IgD-negative memory B cell (primary cell): ENCODE measurements around the gene PSMD2. TPM values are rescaled to one million over a fixed set of nuclear protein-coding genes. Genes with fewer than 3 reads are reported as not detected.

Experiments used
- H3K27ac Mint-ChIP-seq, 3 donors: one replicate each; pipeline ENCODE4 v1.8.0; 2020 to 2022; ENCODE audit warnings: mild to moderate bottlenecking in 3 of 3, mixed read lengths in 3 of 3, moderate library complexity in 1 of 3
- H3K27me3 Mint-ChIP-seq: one replicate; pipeline ENCODE4 v1.8.0; 2021; ENCODE audit warnings: mixed read lengths
- H3K36me3 Mint-ChIP-seq: one replicate; pipeline ENCODE4 v1.8.0; 2020; ENCODE audit warnings: mild to moderate bottlenecking, mixed read lengths
- H3K4me1 Mint-ChIP-seq, 3 donors: one replicate each; pipeline ENCODE4 v1.8.0; 2020 to 2022; ENCODE audit warnings: mixed read lengths in 3 of 3, mild to moderate bottlenecking in 1 of 3
- H3K4me3 Mint-ChIP-seq, 4 donors: one replicate each; pipeline ENCODE4 v1.8.0; 2020 to 2022; ENCODE audit warnings: mild to moderate bottlenecking in 4 of 4, mixed read lengths in 4 of 4, moderate library complexity in 3 of 4
- H3K9me3 Mint-ChIP-seq, 3 donors: one replicate each; pipeline ENCODE4 v1.8.0; 2020 to 2021; ENCODE audit warnings: mixed read lengths in 3 of 3, mild to moderate bottlenecking in 1 of 3
- polyA plus RNA-seq: library from polyadenylated mRNA; unstranded; fragments of 300-500 nt; fragmentation: Illumina TruSeq; gene quantifications from one replicate; pipeline ENCODE4 v1.2.3, GENCODE V29; 2021

PSMD2 gene
- polyA plus RNA-seq, 1 donor from 2014 or later = 143 TPM

DNA sequence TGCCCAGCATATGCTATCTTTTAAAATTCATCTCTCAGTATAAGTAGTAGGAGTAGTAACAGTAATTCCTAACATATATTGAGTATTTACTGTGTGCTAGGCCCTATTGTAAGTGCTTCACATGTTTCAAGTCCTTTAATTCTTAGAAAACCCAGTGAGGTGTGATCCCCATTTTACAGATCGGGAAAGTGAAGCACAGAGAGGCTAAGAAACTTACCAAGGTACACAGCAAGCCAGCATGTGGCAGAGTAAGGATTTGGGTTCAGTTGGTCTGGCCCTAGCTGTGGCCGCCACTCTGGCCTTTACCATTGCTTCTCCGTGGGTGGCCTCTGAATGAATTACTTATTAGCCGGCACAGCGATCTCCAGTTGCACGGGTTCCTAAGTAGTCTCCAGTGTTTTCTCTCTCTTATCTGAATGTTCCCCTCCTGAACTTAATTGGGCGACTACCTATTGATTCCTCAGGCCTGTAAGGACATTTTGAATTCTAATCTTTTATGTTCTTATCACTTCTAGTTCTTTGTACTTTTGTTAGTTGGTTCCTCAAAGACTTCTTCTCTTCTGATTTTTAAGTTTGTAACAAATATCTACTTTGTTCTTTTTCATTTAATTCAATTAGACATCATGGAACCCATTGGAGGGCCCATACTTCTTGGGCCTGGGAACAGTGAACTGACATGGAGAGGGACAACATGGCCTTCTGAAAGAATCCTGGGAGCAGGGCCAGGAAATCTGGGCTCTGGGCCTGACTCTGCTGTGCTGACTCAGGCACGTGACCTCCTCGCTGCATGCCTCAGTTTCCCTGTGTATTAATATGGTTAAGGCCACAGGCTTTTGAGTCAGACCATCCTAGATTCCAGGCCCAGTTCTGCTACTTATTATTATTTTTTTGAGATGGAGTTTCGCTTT lies 50.8 kb downstream of the PSMD2 start:
- Mint-ChIP-seq H3K4me3 (no peak overlapping the region), H3K36me3 (peaks cover 2% of the 10 kb centered on the region), H3K4me1 (no peaks in the 10 kb centered on the region), H3K27ac (peak overlapping the region in 1 of 3 donors; percentile 54), H3K27me3 (peaks cover 1% of the 10 kb centered on the region), H3K9me3 (no peaks in the 10 kb centered on the region)

GRCh38 chr3:184350618-184351017 lies 51.6 kb downstream of the PSMD2 start:
- no peak overlapping the region for H3K27ac Mint-ChIP-seq
- no peaks in the 10 kb centered on the region for H3K9me3 Mint-ChIP-seq
- peaks cover 2% of the 10 kb centered on the region for H3K36me3 Mint-ChIP-seq
- no peak overlapping the region for H3K4me3 Mint-ChIP-seq
- H3K27me3 Mint-ChIP-seq = peaks cover 1% of the 10 kb centered on the region
- H3K4me1 Mint-ChIP-seq = no peaks in the 10 kb centered on the region

GRCh38 chr3:184351511-184352148 lies 52.6 kb downstream of the PSMD2 start:
- H3K27ac Mint-ChIP-seq = no peak overlapping the region
- H3K9me3 Mint-ChIP-seq = no peaks in the 10 kb centered on the region

DNA sequence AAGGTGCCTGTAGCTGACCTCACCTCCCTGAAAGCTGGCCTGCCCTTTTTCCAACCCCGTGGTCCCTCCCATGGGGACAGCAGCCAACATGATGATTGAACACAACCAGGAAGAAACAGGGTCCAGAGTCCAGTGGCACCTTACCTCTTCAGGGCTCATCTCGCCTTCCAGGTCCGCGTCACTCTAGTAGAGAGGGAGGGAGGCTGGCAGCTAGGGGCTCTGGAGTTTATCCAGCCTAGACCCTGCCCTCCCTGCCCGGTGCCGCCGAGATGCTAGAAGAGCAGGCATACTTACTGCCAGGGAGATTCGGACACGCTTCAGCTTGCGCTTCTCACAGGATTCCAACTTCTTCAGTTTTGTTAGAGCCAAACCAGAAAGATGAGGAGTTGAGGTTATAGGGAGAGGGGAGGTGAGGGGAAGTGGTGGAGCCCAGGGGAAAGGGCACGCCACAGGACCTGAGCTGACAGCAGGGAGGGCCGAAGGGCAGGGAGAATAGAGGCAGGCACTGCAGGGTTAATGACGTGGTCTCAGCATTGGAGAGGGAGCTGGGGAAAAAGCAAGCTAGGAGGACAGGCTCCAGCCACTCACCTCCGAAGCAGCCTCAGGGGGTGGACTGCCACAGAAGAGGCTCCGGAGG lies 53.2 kb downstream of the PSMD2 start:
- no peaks in the 10 kb centered on the region for H3K9me3 Mint-ChIP-seq
- no peaks in the 10 kb centered on the region for H3K4me1 Mint-ChIP-seq
- H3K27ac Mint-ChIP-seq = no peak overlapping the region
- no peak overlapping the region for H3K4me3 Mint-ChIP-seq
- H3K27me3 Mint-ChIP-seq = peaks cover 1% of the 10 kb centered on the region
- peaks cover 2% of the 10 kb centered on the region for H3K36me3 Mint-ChIP-seq

More at GRCh38 chr3:184351511-184352148, 52.6 kb downstream of the PSMD2 start:
- H3K4me1 Mint-ChIP-seq = no peaks in the 10 kb centered on the region
- peaks cover 2% of the 10 kb centered on the region for H3K36me3 Mint-ChIP-seq
- H3K4me3 Mint-ChIP-seq = no peak overlapping the region
- peaks cover 1% of the 10 kb centered on the region for H3K27me3 Mint-ChIP-seq

GRCh38 chr3:184352897-184353545 lies 54.0 kb downstream of the PSMD2 start:
- Mint-ChIP-seq H3K36me3 (peaks cover 2% of the 10 kb centered on the region), H3K4me3 (no peak overlapping the region), H3K27ac (no peak overlapping the region), H3K9me3 (no peaks in the 10 kb centered on the region), H3K4me1 (no peaks in the 10 kb centered on the region), H3K27me3 (peaks cover 1% of the 10 kb centered on the region)

DNA sequence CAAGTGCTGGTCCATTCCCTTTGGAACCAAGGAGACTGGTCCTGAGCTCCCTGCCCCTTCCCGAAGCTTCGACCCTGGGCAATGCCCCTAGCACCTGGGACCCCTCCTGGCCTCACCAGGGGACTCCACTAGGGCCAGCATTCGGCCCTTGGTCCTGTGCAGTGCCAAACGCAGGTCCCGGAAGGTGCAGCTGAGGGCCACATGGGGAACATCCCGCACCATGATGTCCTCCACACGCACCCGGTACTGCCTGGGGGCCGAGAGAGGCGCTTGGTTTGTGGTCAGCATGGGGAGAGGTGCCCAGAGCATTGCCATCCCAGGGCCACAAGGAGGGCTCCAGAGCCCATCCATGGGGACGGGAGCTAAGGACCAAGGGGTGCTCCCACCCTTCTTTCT lies 54.5 kb downstream of the PSMD2 start:
- H3K36me3 Mint-ChIP-seq = peaks cover 2% of the 10 kb centered on the region
- no peaks in the 10 kb centered on the region for H3K4me1 Mint-ChIP-seq
- no peaks in the 10 kb centered on the region for H3K9me3 Mint-ChIP-seq
- H3K27ac Mint-ChIP-seq = no peak overlapping the region
- H3K27me3 Mint-ChIP-seq = peaks cover 1% of the 10 kb centered on the region
- H3K4me3 Mint-ChIP-seq = no peak overlapping the region

DNA sequence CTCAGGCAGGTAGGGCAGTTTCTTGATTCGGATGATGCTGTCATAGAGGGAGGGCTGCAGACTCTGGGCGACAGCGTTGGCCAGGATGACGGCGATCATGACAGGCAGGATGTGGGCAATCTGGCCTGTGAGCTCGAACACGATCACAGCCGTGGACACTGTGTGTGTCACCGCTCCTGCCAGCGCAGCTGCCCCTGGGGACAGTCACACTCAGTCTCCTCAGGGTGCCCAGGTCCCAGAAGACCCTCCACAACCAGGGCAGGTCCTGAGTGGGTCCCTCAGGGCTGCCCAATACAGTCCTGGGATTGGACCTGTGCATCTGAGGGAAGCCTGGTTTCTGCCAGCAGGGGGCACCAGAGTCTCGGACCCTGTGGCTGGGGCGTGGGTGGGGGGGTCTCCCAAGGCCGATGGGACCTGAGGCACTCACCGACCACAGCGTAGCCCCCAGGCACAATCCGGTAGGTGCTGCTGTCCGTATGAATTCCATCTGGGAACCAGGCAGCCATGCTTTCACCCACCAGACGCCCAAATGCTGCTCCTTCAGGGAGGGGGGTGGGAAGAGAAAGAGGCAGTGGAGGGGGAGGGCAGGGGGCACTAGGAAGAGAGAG lies 55.2 kb downstream of the PSMD2 start:
- Mint-ChIP-seq H3K9me3 (no peaks in the 10 kb centered on the region), H3K27me3 (peaks cover 1% of the 10 kb centered on the region), H3K4me3 (no peak overlapping the region), H3K36me3 (peaks cover 2% of the 10 kb centered on the region), H3K27ac (no peak overlapping the region), H3K4me1 (no peaks in the 10 kb centered on the region)

- Mint-ChIP-seq H3K27me3 (peaks cover 1% of the 10 kb centered on the region), H3K4me3 (no peak overlapping the region), H3K27ac (no peak overlapping the region), H3K4me1 (no peaks in the 10 kb centered on the region), H3K36me3 (peaks cover 2% of the 10 kb centered on the region), H3K9me3 (no peaks in the 10 kb centered on the region)
Observed at GRCh38 chr3:184354754-184355153, 55.7 kb downstream of the PSMD2 start.

- H3K27me3 Mint-ChIP-seq = peaks cover 1% of the 10 kb centered on the region
- H3K9me3 Mint-ChIP-seq = no peaks in the 10 kb centered on the region
- no peak overlapping the region for H3K4me3 Mint-ChIP-seq
- H3K4me1 Mint-ChIP-seq = no peaks in the 10 kb centered on the region
- H3K27ac Mint-ChIP-seq = no peak overlapping the region
- H3K36me3 Mint-ChIP-seq = no peaks in the 10 kb centered on the region
Observed at GRCh38 chr3:184355261-184356040, 56.4 kb downstream of the PSMD2 start.

- H3K27me3 Mint-ChIP-seq = peaks cover 1% of the 10 kb centered on the region
- no peaks in the 10 kb centered on the region for H3K9me3 Mint-ChIP-seq
- peaks cover 0 to 4% (median 3%) of the 10 kb centered on the region in 3 donors for H3K4me1 Mint-ChIP-seq
- peak overlapping the region in 1 of 4 donors; percentile 57 for H3K4me3 Mint-ChIP-seq
- H3K36me3 Mint-ChIP-seq = no peaks in the 10 kb centered on the region
- no peak overlapping the region for H3K27ac Mint-ChIP-seq
Observed at GRCh38 chr3:184357248-184358123, 58.4 kb downstream of the PSMD2 start.

GRCh38 chr3:184358124-184358767 lies 59.2 kb downstream of the PSMD2 start:
- peak overlapping the region in 1 of 4 donors; percentile 57 for H3K4me3 Mint-ChIP-seq
- H3K27ac Mint-ChIP-seq = no peak overlapping the region
- peaks cover 2 to 5% (median 4%) of the 10 kb centered on the region in 3 donors for H3K4me1 Mint-ChIP-seq
- H3K9me3 Mint-ChIP-seq = no peaks in the 10 kb centered on the region
- H3K36me3 Mint-ChIP-seq = no peaks in the 10 kb centered on the region
- peaks cover 1% of the 10 kb centered on the region for H3K27me3 Mint-ChIP-seq
